Fibroblast of the aortic adventitia (primary cell): Measurements from ENCODE around the gene TBC1D2B. TPM values are rescaled to one million over a fixed set of nuclear protein-coding genes. Genes with fewer than 3 reads are reported as not detected.

Experiments
- DNase-seq: peaks from one replicate; pipeline ENCODE4 v3.0.0-alpha.2; 2010; ENCODE audit warnings: low read depth
- H3K4me3 ChIP-seq: 2 replicates; pipeline ENCODE4 v1.5.1; 2011; ENCODE audit warnings: low read depth, mild to moderate bottlenecking, control low read depth, low read length, moderate library complexity
- total RNA-seq: library from RNA; depleted of rRNA; stranded (reverse); fragments of >200 nt; gene quantifications from 2 replicates; pipeline ENCODE4 v1.2.3, GENCODE V29; 2012; ENCODE audit warnings: low replicate concordance
- TF ChIP-seq, protein P1 (sequence below): IDR thresholded peaks from 2 replicates; pipeline ENCODE4 v1.5.1; 2011; ENCODE audit warnings: mild to moderate bottlenecking, low read length, control low read depth, inconsistent platforms; ENCODE audit not compliant: insufficient read depth

The TBC1D2B gene
- total RNA-seq, 1 donor, result 28.9 TPM

DNA sequence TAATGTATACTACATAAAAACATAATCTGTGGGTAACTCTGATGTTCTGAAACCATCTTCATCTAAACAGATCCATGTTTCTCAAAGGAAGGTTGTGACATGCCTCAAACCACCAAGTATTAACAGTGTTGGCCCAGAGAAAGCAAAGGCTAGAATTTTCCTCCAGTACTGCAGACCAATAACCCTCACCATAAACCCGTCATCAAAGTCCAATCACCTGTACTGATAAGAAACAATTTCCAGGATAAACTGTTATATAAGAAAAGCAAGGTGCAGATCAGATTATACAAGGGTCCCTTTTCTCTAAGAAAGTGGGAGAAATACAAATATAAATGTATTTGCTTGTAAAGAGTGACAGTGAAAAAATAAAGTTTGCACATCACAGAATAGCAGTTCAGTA, 32.3 kb downstream of the TBC1D2B start:
- H3K4me3 ChIP-seq, result no peak overlapping the region
- DNase-seq, result no peak
- TF ChIP-seq, protein P1, sequence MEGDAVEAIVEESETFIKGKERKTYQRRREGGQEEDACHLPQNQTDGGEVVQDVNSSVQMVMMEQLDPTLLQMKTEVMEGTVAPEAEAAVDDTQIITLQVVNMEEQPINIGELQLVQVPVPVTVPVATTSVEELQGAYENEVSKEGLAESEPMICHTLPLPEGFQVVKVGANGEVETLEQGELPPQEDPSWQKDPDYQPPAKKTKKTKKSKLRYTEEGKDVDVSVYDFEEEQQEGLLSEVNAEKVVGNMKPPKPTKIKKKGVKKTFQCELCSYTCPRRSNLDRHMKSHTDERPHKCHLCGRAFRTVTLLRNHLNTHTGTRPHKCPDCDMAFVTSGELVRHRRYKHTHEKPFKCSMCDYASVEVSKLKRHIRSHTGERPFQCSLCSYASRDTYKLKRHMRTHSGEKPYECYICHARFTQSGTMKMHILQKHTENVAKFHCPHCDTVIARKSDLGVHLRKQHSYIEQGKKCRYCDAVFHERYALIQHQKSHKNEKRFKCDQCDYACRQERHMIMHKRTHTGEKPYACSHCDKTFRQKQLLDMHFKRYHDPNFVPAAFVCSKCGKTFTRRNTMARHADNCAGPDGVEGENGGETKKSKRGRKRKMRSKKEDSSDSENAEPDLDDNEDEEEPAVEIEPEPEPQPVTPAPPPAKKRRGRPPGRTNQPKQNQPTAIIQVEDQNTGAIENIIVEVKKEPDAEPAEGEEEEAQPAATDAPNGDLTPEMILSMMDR, result no peak

DNA sequence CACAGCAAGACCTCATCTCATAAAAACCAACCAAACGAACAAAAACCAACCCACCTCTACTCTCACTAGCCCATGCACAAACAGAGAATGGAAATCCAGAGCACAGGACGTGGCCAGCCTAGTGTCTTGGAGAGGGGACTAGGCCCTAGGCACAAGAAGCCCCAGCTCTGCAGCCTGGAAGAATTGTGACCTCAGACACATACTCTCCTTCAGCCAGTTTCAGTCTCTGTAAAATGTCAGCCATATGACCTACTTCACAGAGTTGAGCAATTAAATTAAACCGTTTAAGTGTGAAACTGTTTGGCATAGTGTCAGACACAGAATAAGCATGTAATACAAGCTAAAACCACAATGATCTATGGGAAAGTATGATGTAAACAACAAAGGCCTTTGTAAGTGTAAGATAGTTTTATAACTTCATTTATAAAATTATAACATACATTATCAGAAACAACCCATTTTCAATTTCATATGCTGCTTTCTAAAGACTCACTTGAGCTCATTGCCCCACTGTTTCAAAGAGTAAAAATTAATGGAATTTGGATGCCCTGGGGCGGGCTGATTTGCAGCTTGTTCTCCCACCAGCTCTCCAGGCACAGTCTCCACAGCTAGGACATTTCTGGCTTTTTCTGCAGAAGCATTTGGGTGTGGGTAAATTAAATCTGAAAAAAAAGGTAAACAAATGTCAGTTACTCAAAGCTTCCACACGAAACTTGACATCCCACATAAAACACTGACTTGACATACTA, 32.9 kb downstream of the TBC1D2B start:
- TF ChIP-seq, protein P1, result no peak
- no peak overlapping the region for H3K4me3 ChIP-seq
- DNase-seq, result no peak

DNA sequence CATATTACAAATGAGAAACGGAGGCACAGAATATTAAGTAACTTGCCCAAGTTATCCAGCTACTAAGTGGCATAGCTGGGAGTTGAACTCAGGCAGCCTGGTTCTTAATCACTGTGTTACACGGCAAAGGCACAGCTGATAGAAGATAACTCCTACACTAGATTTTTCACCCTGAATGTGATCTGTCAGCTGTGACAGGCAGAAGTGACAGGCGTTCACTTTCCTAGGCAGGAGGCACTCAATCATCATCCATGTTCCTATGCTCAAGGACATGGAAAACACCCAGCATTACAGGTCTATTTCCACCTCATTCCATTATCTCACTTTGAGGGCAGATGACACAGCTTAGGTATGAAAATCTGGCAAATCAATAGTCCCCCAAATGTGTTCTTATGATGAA, 35.6 kb downstream of the TBC1D2B start:
- TF ChIP-seq, protein P1, result no peak
- H3K4me3 ChIP-seq, result no peak overlapping the region
- DNase-seq, result no peak

DNA sequence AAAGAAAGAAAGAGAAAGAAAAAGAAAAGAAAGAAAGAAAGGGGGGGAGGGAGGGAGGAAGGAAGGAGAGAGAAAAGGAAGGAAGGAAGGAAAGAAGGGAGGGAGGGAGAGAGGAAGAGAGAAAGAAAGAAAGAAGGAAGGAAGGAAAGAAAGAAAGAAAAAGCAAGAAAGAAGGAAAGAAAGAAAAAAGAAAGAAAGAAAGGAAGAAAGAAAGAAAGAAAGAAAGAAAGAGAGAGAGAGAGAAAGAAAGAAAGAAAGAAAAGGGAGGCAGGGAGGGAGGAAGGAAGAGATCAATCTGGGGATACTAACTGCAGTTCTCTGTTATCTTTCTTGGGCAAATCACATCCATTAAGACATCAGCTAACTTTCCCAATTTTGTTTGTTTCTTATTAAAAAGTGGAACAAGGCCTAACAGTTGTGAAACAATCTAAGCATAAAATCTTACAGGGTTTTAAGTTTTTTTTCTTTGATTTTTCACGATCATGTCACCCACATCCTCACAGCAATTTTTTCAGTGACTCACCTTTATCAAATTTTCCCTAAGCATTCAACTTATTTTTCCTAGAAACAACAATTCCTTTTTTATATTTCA, 36.8 kb downstream of the TBC1D2B start:
- TF ChIP-seq, protein P1, result no peak
- peak; percentile 37 for DNase-seq
- H3K4me3 ChIP-seq, result no peak overlapping the region

DNA sequence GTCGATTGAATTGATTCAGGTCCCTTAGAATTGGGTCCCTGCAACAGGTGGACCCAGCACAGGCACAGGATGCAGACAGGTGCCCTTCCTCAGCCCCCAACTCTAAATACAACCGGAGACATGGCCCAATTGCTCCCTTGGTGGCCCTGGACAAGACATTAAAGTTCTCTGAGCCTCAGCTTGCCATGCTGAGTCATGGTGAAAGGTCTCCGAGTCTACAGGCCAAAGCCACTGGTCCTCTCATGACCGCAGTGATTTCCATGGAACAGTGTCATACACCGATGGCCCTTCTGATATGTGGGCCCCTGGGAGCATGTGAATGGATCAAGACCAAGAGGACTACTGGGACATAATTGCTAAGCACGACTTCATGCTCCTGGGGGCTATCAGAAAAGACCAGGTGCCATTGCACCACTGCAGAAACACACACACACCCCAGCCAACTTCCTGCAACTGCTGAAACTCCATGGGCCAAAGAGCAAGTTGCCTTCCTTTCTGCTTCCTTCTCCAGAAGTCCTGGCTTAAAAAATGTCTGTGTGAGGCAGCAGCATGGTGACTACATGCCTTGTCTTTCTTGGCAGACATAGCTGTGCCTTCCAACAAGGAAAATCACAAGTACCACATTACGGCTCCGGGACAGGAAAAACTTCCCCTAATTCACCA, 38.8 kb downstream of the TBC1D2B start:
- H3K4me3 ChIP-seq, result no peak overlapping the region
- TF ChIP-seq, protein P1, result no peak
- no peak for DNase-seq

DNA sequence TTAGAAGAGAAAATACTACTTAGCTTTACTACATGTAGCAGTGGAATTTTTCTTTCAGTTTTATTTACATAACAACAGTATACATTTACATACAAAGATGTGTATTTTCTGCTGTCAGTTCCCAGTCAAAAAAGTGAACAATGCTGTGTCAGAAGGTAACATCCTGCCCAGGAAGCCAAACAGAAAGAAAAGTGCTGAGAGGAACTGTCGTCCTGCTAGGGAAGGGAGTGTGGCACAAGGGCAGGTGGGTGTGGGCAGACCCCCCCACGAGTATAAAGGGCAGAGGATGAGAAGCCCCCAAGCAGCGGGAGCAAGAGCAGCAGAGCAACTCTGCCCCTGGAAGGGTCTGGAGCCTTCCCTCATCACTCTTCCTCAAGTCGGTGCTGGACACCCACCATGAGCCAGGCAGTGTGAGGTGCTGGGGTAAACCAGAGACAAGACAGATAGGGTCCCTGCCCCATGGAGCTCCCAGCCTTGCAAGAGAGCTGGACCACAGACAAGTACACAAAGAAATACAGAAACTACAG, 39.7 kb downstream of the TBC1D2B start:
- H3K4me3 ChIP-seq, result no peak overlapping the region
- no peak for DNase-seq
- TF ChIP-seq, protein P1, result no peak
